ENCODE data around the gene CLEC14A.

CLEC14A gene

GRCh38 chr14:38205119-38205813 lies 50.6 kb downstream of the CLEC14A start:
- no peak for DNase-seq

GRCh38 chr14:38204719-38205115 lies 51.2 kb downstream of the CLEC14A start:
- DNase-seq = no peak

Data from right hindlimb (tissue), 1 donor.